Measurements from ENCODE around the gene HCAR1.
"Not testable (repeated sequence)": the region's sequence is repeated elsewhere in the genome, so short reads cannot be mapped to it uniquely, and the experiment has no call there.

The HCAR1 gene

GRCh38 chr12:122691566-122691965 is 39.1 kb downstream of the HCAR1 start:
- TF ChIP-seq POU2F2 (IDR thresholded peaks at IDR 0.05; ENCODE audit: low read depth, low read length) = no peak
- TF ChIP-seq POLR2AphosphoS5 (IDR thresholded peaks at IDR 0.05; ENCODE audit: low read depth, low read length) = no peak
- TF ChIP-seq POLR2A (IDR thresholded peaks at IDR 0.05; ENCODE audit: low read depth, low read length) = no peak
- no peak for TF ChIP-seq TAF1 (IDR thresholded peaks at IDR 0.05; ENCODE audit: low read depth, low read length)
- TF ChIP-seq SPI1 (IDR thresholded peaks at IDR 0.05; ENCODE audit: low read depth, low read length) = no peak
- TF ChIP-seq PAX5 (IDR thresholded peaks at IDR 0.05; ENCODE audit: insufficient read depth, low read length, severe bottlenecking) = no peak
- DNase-seq (ENCODE audit: insufficient read length, low spot score) (no peak), FAIRE-seq (no peak)

GRCh38 chr12:122688291-122688690 is 42.4 kb downstream of the HCAR1 start:
- DNase-seq (ENCODE audit: insufficient read length, low spot score) (no peak), FAIRE-seq (no peak)
- TF ChIP-seq POU2F2 (IDR thresholded peaks at IDR 0.05; ENCODE audit: low read depth, low read length) (no peak), SPI1 (IDR thresholded peaks at IDR 0.05; ENCODE audit: low read depth, low read length) (no peak), POLR2A (IDR thresholded peaks at IDR 0.05; ENCODE audit: low read depth, low read length) (no peak), POLR2AphosphoS5 (IDR thresholded peaks at IDR 0.05; ENCODE audit: low read depth, low read length) (no peak), PAX5 (IDR thresholded peaks at IDR 0.05; ENCODE audit: insufficient read depth, low read length, severe bottlenecking) (no peak), TAF1 (IDR thresholded peaks at IDR 0.05; ENCODE audit: low read depth, low read length) (no peak)

- no peak for DNase-seq (ENCODE audit: insufficient read length, low spot score)
- TF ChIP-seq PAX5 (IDR thresholded peaks at IDR 0.05; ENCODE audit: insufficient read depth, low read length, severe bottlenecking) (no peak), TAF1 (IDR thresholded peaks at IDR 0.05; ENCODE audit: low read depth, low read length) (no peak), POLR2A (IDR thresholded peaks at IDR 0.05; ENCODE audit: low read depth, low read length) (no peak), SPI1 (IDR thresholded peaks at IDR 0.05; ENCODE audit: low read depth, low read length) (no peak)
- FAIRE-seq = no peak
These were observed 43.6 kb downstream of the HCAR1 start for GRCh38 chr12:122687086-122687485.

- FAIRE-seq = no peak
- TF ChIP-seq PAX5 (IDR thresholded peaks at IDR 0.05; ENCODE audit: insufficient read depth, low read length, severe bottlenecking) (no peak), SPI1 (IDR thresholded peaks at IDR 0.05; ENCODE audit: low read depth, low read length) (no peak), POLR2A (IDR thresholded peaks at IDR 0.05; ENCODE audit: low read depth, low read length) (no peak), POU2F2 (IDR thresholded peaks at IDR 0.05; ENCODE audit: low read depth, low read length) (no peak), POLR2AphosphoS5 (IDR thresholded peaks at IDR 0.05; ENCODE audit: low read depth, low read length) (no peak), TAF1 (IDR thresholded peaks at IDR 0.05; ENCODE audit: low read depth, low read length) (no peak)
These were observed 44.1 kb downstream of the HCAR1 start for GRCh38 chr12:122686538-122686937.

GRCh38 chr12:122684297-122684813 is 46.3 kb downstream of the HCAR1 start:
- FAIRE-seq (no peak), DNase-seq (ENCODE audit: insufficient read length, low spot score) (no peak)
- TF ChIP-seq POU2F2 (IDR thresholded peaks at IDR 0.05; ENCODE audit: low read depth, low read length) (no peak), PAX5 (IDR thresholded peaks at IDR 0.05; ENCODE audit: insufficient read depth, low read length, severe bottlenecking) (no peak), POLR2A (IDR thresholded peaks at IDR 0.05; ENCODE audit: low read depth, low read length) (no peak), TAF1 (IDR thresholded peaks at IDR 0.05; ENCODE audit: low read depth, low read length) (no peak), SPI1 (IDR thresholded peaks at IDR 0.05; ENCODE audit: low read depth, low read length) (no peak), POLR2AphosphoS5 (IDR thresholded peaks at IDR 0.05; ENCODE audit: low read depth, low read length) (no peak)

More at GRCh38 chr12:122686538-122686937, 44.1 kb downstream of the HCAR1 start:
- no peak for DNase-seq (ENCODE audit: insufficient read length, low spot score)

GRCh38 chr12:122681814-122682213 is 48.8 kb downstream of the HCAR1 start:
- DNase-seq (ENCODE audit: insufficient read length, low spot score) (no peak), FAIRE-seq (no peak)
- TF ChIP-seq SPI1 (IDR thresholded peaks at IDR 0.05; ENCODE audit: low read depth, low read length) (no peak), POLR2A (IDR thresholded peaks at IDR 0.05; ENCODE audit: low read depth, low read length) (no peak), TAF1 (IDR thresholded peaks at IDR 0.05; ENCODE audit: low read depth, low read length) (no peak)

GRCh38 chr12:122680989-122681388 is 49.7 kb downstream of the HCAR1 start:
- not testable (repeated sequence) for FAIRE-seq; DNase-seq (ENCODE audit: insufficient read length, low spot score)

- not testable (repeated sequence) for DNase-seq (ENCODE audit: insufficient read length, low spot score); FAIRE-seq
These were observed 53.9 kb downstream of the HCAR1 start for GRCh38 chr12:122676781-122677180.

Data from GM12891 (cell line).